Liver (tissue), 9 donors: ENCODE measurements around the gene GALNT9. TPM values are rescaled to one million over a fixed set of nuclear protein-coding genes. Genes with fewer than 3 reads are reported as not detected.

Experiments
- DNase-seq: peaks from one replicate; pipeline ENCODE4 v3.0.0-alpha.2; 2017; ENCODE audit warnings: low spot score
- H3K27ac ChIP-seq, 2 donors: one replicate each; pipeline ENCODE4 v1.7.0; 2013; ENCODE audit warnings: inconsistent platforms in 2 of 2, low read length in 2 of 2, control low read depth in 1 of 2, low read depth in 1 of 2, mild to moderate bottlenecking in 1 of 2
- H3K27me3 ChIP-seq, 4 donors: one replicate each; pipeline versions ENCODE4 v1.6.1 to v1.7.0; 2013; ENCODE audit warnings: low read length in 3 of 4, inconsistent platforms in 1 of 4, mild to moderate bottlenecking in 1 of 4, moderate library complexity in 1 of 4; ENCODE audit not compliant: control insufficient read depth in 4 of 4, insufficient read depth in 4 of 4
- H3K36me3 ChIP-seq, 4 donors: one replicate each; pipeline versions ENCODE4 v1.6.1 to v1.7.0; 2013; ENCODE audit warnings: low read length in 3 of 4, mild to moderate bottlenecking in 3 of 4, low read depth in 1 of 4, moderate library complexity in 1 of 4; ENCODE audit not compliant: control insufficient read depth in 4 of 4, insufficient read depth in 3 of 4
- H3K4me1 ChIP-seq, 4 donors: one replicate each; pipeline versions ENCODE4 v1.6.1 to v1.7.0; 2013; ENCODE audit warnings: low read length in 3 of 4, mild to moderate bottlenecking in 3 of 4, moderate library complexity in 1 of 4; ENCODE audit not compliant: control insufficient read depth in 4 of 4, insufficient read depth in 4 of 4
- H3K4me3 ChIP-seq, 3 donors: one replicate each; pipeline versions ENCODE4 v1.6.1 to v1.7.0; 2013; ENCODE audit warnings: low read length in 3 of 3, control low read depth in 1 of 3, low read depth in 1 of 3, mild to moderate bottlenecking in 1 of 3
- H3K9ac ChIP-seq, 2 donors: one replicate each; pipeline ENCODE4 v1.7.0; 2013; ENCODE audit warnings: low read length in 2 of 2, mild to moderate bottlenecking in 2 of 2, moderate library complexity in 2 of 2, control low read depth in 1 of 2, low read depth in 1 of 2
- H3K9me3 ChIP-seq, 4 donors: one replicate each; pipeline versions ENCODE4 v1.6.1 to v1.7.0; 2013; ENCODE audit warnings: low read length in 3 of 4; ENCODE audit not compliant: control insufficient read depth in 4 of 4
- CTCF ChIP-seq: fragments of 150-350 bp; IDR thresholded peaks from 2 replicates; pipeline ENCODE4 v1.5.1; 2017; ENCODE audit warnings: improper control_type of control experiment, low read depth, low read length; ENCODE audit not compliant: missing input control
- FOXA1 ChIP-seq: IDR thresholded peaks from 2 replicates; pipeline ENCODE4 v1.6.1; 2016; ENCODE audit warnings: antibody characterized with exemption
- FOXA2 ChIP-seq: IDR thresholded peaks from 2 replicates; pipeline ENCODE4 v1.6.1; 2016; ENCODE audit warnings: antibody characterized with exemption
- HNF4A ChIP-seq, 2 donors: conservative IDR thresholded peaks; 2 replicates each; pipeline ENCODE4 v1.6.1; 2016; ENCODE audit warnings: antibody characterized with exemption in 2 of 2, mild to moderate bottlenecking in 2 of 2
- NR2F2 ChIP-seq: IDR thresholded peaks from 2 replicates; pipeline ENCODE4 v1.6.1; 2016; ENCODE audit warnings: antibody characterized with exemption
- REST ChIP-seq: IDR thresholded peaks from 2 replicates; pipeline ENCODE4 v1.6.1; 2016; ENCODE audit warnings: antibody characterized with exemption, mild to moderate bottlenecking
- RXRA ChIP-seq, 2 donors: IDR thresholded peaks; 2 replicates each; pipeline ENCODE4 v1.6.1; 2017 to 2018; ENCODE audit warnings: antibody characterized with exemption in 2 of 2, mild to moderate bottlenecking in 1 of 2
- SP1 ChIP-seq: IDR thresholded peaks from 2 replicates; pipeline ENCODE4 v1.6.1; 2018; ENCODE audit warnings: antibody characterized with exemption, mild to moderate bottlenecking
- YY1 ChIP-seq: IDR thresholded peaks from 2 replicates; pipeline ENCODE4 v1.6.1; 2016; ENCODE audit warnings: antibody characterized with exemption, mild to moderate bottlenecking
- WGBS: extraction: QIAGEN DNeasy Blood & Tissue Kit; methylation state at CpG from one replicate; pipeline ENCODE4 v1.1.7; 2013; 5-methylcytosine and 5-hydroxymethylcytosine counted together
- polyA plus RNA-seq, 2 donors: library from polyadenylated mRNA; stranded (reverse) in 1 of 2; unstranded in 1 of 2; fragments of 200-250 nt in 1 of 2; fragments of >200 nt in 1 of 2; fragmentation: Nextera tagmentation in 1 of 2; extraction: Ambion mirVana in 1 of 2; gene quantifications; one replicate each; pipeline versions ENCODE4 v1.2.1 to v1.2.3, GENCODE V29; 2013 to 2015
- total RNA-seq, 2 donors: library from RNA; depleted of rRNA; stranded (reverse); fragments of >200 nt; gene quantifications; one replicate each; pipeline ENCODE4 v1.2.3, GENCODE V29; 2014
- TF ChIP-seq, protein P1 (sequence below): IDR thresholded peaks from 2 replicates; pipeline ENCODE4 v1.6.1; 2016; ENCODE audit warnings: antibody characterized with exemption
- TF ChIP-seq, protein P2 (sequence below): IDR thresholded peaks from 2 replicates; pipeline ENCODE4 v1.6.1; 2016; ENCODE audit warnings: antibody characterized with exemption
- donor health status: healthy.
- donor health status: healthy.
- donor health status: healthy.
- donor health status: healthy.
- donor health status: healthy.

The GALNT9 gene
- total and polyA plus RNA-seq, 4 donors: 0.05 to 0.25 (median 0.09) TPM; not detected in 1

DNA sequence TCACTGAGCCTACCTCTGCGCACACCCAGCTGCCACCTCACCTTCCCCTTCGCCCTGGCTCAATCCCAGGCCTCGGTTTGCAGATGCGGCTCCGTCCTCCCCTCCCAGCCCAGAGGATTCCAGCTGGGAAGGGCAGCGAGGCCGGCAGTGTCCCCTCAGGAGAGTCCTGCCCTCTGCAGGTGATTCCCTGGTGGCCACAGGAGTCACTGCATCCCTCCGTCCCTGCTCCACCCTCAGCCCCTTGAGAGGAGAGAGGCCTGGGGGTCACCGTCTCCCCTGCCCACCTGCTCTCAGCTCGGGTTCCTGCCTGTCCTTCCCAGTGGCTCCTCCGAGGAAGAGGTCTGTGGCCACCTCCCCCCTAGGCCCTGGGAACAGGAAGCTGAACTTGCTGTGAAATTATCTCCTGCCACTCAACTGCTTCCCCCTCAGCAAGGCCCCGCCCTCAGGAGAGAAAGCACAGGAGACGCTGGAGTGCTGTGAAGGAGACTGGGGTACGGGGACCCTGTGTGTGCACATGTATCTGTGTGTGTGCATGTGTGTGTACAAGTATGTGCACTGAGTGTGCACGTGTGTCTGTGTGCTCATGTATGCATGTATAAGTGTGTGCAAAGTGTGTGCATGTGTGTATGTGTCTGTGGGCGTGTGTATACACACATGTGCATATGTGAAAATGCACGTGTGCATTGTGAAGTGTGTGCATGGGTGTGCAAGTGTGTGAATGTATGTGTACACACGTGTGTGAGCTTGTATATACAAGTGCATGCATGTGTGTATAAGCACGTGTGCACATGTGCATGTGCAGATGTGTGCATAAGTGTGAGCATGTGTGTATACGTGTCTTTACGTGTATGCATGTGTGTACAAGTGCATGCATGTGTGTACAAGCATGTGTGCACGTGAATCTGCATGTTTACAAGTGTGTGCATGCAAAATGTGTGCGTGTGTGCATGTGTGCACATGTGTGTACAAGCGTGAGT lies 13.2 kb upstream of the GALNT9 start:
- 64% methylated on average over 24 of the region's 24 CpGs for WGBS
- H3K4me3 ChIP-seq: no peak overlapping the region
- H3K9ac ChIP-seq: no peak overlapping the region
- H3K27ac ChIP-seq: no peak overlapping the region
- H3K4me1 ChIP-seq: no peaks in the 10 kb centered on the region
- TF ChIP-seq FOXA1 (no peak), CTCF (peak; percentile 15)
- no peak for DNase-seq
- H3K27me3 ChIP-seq: no peaks in the 10 kb centered on the region
- no peaks in the 10 kb centered on the region for H3K36me3 ChIP-seq
- H3K9me3 ChIP-seq: no peaks in the 10 kb centered on the region

DNA sequence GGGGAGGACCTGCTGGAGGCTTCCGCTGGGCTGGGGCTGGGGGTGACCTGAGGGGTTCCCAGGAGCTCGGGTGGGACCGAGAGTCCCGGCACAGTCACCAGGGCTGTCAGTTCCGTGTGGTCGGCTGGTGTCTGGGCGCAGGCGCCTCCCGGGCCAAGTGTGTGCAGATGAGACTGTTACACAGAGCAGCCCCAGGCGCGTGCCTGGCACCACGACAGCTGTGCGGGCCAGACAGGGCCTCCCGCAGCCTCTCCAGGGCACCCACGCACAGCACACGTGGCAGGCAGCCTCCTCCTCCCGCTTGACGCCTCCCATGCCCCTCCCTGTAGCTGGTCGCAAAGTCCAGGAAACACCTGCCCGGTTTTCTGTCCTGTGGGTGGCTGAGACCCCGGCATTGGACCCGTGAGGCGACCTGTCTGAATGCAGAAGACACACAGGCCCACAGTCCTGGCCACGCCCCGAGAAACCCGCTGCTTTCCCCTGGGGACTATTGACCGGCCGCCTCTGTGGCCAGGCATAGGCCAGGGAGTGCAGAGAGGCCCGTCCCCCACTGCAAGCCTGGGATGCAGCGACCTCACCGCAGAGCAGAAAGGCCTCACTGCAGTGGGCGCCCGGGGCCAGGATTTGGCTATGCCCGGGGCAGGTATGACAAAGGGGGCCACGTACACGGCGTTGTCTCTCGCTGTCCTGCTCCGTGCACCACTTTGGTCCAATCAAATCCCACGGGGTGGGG lies 12.1 kb upstream of the GALNT9 start:
- H3K4me3 ChIP-seq: no peak overlapping the region
- peaks cover 0 to 2% (median 0%) of the 10 kb centered on the region in 4 donors for H3K9me3 ChIP-seq
- TF ChIP-seq SP1 (no peak), FOXA2 (no peak), REST (no peak), YY1 (no peak), HNF4A (conservative IDR thresholded peaks at IDR 0.05) (no peak), RXRA (IDR thresholded peaks at IDR 0.05) (no peak), NR2F2 (no peak)
- TF ChIP-seq, protein P1, sequence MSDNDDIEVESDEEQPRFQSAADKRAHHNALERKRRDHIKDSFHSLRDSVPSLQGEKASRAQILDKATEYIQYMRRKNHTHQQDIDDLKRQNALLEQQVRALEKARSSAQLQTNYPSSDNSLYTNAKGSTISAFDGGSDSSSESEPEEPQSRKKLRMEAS: no peak
- TF ChIP-seq, protein P2, sequence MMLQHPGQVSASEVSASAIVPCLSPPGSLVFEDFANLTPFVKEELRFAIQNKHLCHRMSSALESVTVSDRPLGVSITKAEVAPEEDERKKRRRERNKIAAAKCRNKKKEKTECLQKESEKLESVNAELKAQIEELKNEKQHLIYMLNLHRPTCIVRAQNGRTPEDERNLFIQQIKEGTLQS: no peak
- WGBS: 87% methylated on average over 40 of the region's 40 CpGs
- no peak overlapping the region for H3K9ac ChIP-seq
- no peak overlapping the region for H3K27ac ChIP-seq
- no peaks in the 10 kb centered on the region for H3K4me1 ChIP-seq
- H3K36me3 ChIP-seq: no peaks in the 10 kb centered on the region
- H3K27me3 ChIP-seq: no peaks in the 10 kb centered on the region
- no peak for DNase-seq
